PFSK-1 (cell line): Measurements from ENCODE around the gene PMPCA.

Source experiments
- POLR2AphosphoS5 ChIP-seq: IDR thresholded peaks from 2 replicates; pipeline ENCODE4 v1.6.1; 2012; ENCODE audit warnings: low read depth, mild to moderate bottlenecking, control low read depth, low read length, moderate library complexity
- TF ChIP-seq, protein P1 (sequence below), 2 experiments: IDR thresholded peaks; 2 replicates each; pipeline versions ENCODE4 v1.6.1 to v1.8.0; 2011 to 2012; ENCODE audit warnings: low read depth in 2 of 2, low read length in 2 of 2, control low read depth in 1 of 2, inconsistent platforms in 1 of 2, mild to moderate bottlenecking in 1 of 2, moderate library complexity in 1 of 2; ENCODE audit not compliant: insufficient read depth in 1 of 2

DNA sequence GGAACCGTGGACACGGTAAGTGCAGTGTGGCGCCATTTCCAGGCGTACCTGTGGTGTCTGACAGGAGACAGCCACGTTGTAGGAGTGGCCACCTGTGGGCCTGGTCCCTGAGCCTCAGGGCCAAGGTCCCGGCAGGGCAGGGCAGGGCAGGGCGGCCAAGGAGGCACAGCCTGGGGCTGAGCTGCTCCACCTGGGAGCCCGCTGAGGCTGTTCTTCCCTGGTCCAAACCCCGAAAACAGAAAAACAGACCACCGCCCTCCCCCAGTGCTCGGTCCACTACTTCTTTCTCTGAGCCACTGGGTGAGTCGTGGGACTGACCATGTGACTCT is 8.6 kb downstream of the PMPCA start:
- TF ChIP-seq POLR2AphosphoS5 = no peak
- TF ChIP-seq, protein P1, sequence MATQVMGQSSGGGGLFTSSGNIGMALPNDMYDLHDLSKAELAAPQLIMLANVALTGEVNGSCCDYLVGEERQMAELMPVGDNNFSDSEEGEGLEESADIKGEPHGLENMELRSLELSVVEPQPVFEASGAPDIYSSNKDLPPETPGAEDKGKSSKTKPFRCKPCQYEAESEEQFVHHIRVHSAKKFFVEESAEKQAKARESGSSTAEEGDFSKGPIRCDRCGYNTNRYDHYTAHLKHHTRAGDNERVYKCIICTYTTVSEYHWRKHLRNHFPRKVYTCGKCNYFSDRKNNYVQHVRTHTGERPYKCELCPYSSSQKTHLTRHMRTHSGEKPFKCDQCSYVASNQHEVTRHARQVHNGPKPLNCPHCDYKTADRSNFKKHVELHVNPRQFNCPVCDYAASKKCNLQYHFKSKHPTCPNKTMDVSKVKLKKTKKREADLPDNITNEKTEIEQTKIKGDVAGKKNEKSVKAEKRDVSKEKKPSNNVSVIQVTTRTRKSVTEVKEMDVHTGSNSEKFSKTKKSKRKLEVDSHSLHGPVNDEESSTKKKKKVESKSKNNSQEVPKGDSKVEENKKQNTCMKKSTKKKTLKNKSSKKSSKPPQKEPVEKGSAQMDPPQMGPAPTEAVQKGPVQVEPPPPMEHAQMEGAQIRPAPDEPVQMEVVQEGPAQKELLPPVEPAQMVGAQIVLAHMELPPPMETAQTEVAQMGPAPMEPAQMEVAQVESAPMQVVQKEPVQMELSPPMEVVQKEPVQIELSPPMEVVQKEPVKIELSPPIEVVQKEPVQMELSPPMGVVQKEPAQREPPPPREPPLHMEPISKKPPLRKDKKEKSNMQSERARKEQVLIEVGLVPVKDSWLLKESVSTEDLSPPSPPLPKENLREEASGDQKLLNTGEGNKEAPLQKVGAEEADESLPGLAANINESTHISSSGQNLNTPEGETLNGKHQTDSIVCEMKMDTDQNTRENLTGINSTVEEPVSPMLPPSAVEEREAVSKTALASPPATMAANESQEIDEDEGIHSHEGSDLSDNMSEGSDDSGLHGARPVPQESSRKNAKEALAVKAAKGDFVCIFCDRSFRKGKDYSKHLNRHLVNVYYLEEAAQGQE (IDR thresholded peaks at IDR 0.05; ENCODE audit: insufficient read depth in 1 of 2, low read depth in 2 of 2, low read length in 2 of 2) = no peak
